Caco-2 (cell line): ENCODE results near the gene USP6. TPM values are rescaled to one million over a fixed set of nuclear protein-coding genes. Genes with fewer than 3 reads are reported as not detected.

Experiments
- BruUV-seq: library from RNA; stranded (reverse); fragments of 400-500 nt; replicated peaks from 2 replicates; lab custom pipeline; 2021; lab: Mats Ljungman, UMichigan
- CTCF ChIA-PET: fragments of 300-600 bp; sonication (Branson Sonifier 250); formaldehyde crosslinking; loops from one replicate; lab custom pipeline; 2022; ENCODE audit warnings: antibody characterized with exemption; lab: Charles Lee
- POLR2A ChIA-PET: fragments of 300-600 bp; sonication (Branson Sonifier 250); formaldehyde crosslinking; loops from one replicate; lab custom pipeline; 2022; ENCODE audit warnings: antibody characterized with exemption; lab: Charles Lee
- DNase-seq, 2 experiments: peaks; one replicate each; pipeline versions ENCODE4 v3.0.0 to v3.0.0-alpha.2; 2020 to 2022
- H3K27me3 ChIP-seq: replicated peaks from 2 replicates; pipeline ENCODE4 v1.6.0; 2011; ENCODE audit warnings: low read length; ENCODE audit not compliant: control insufficient read depth, insufficient read depth
- H3K36me3 ChIP-seq: 2 replicates; pipeline ENCODE4 v1.5.1; 2011; ENCODE audit warnings: low read length; ENCODE audit not compliant: control insufficient read depth, insufficient read depth
- H3K4me1 ChIP-seq: fragments of 250-450 bp; sonication (Bioruptor Pico); 2 replicates; pipeline ENCODE4 v1.5.1; 2020; ENCODE audit warnings: mild to moderate bottlenecking
- H3K4me3 ChIP-seq: 2 replicates; pipeline ENCODE4 v1.5.1; 2011; ENCODE audit warnings: low read depth, mild to moderate bottlenecking, control low read depth, low read length
- H3K9me3 ChIP-seq: fragments of 250-450 bp; sonication (Bioruptor Pico); 2 replicates; pipeline ENCODE4 v1.5.1; 2020; ENCODE audit warnings: mild to moderate bottlenecking, moderate library complexity
- H3K27ac Mint-ChIP-seq: one replicate; pipeline ENCODE4 v1.8.0; 2022; ENCODE audit warnings: mixed read lengths; ENCODE audit not compliant: unreplicated experiment
- H3K27me3 Mint-ChIP-seq: one replicate; pipeline ENCODE4 v1.8.0; 2022; ENCODE audit warnings: mixed read lengths; ENCODE audit not compliant: insufficient read depth, unreplicated experiment
- H3K36me3 Mint-ChIP-seq: one replicate; pipeline ENCODE4 v1.8.0; 2022; ENCODE audit warnings: mild to moderate bottlenecking, mixed read lengths; ENCODE audit not compliant: insufficient read depth, unreplicated experiment
- H3K4me1 Mint-ChIP-seq: one replicate; pipeline ENCODE4 v1.8.0; 2022; ENCODE audit warnings: low read depth, mixed read lengths; ENCODE audit not compliant: unreplicated experiment
- H3K4me3 Mint-ChIP-seq: one replicate; pipeline ENCODE4 v1.8.0; 2022; ENCODE audit warnings: mild to moderate bottlenecking, moderate library complexity, mixed read lengths; ENCODE audit not compliant: unreplicated experiment
- H3K9me3 Mint-ChIP-seq: one replicate; pipeline ENCODE4 v1.8.0; 2022; ENCODE audit warnings: mixed read lengths; ENCODE audit not compliant: unreplicated experiment
- CTCF ChIP-seq, 2 experiments: fragments of 200-600 bp in 1 of 2; IDR thresholded peaks; 1 replicate in 1 of 2; 2 replicates in 1 of 2; pipeline versions ENCODE4 v1.5.1 to v1.8.0; 2011 to 2022; ENCODE audit warnings: antibody characterized with exemption in 1 of 2, control low read depth in 1 of 2, inconsistent platforms in 1 of 2, low read depth in 1 of 2, low read length in 1 of 2, mild to moderate bottlenecking in 1 of 2, moderate library complexity in 1 of 2; ENCODE audit not compliant: insufficient read depth in 1 of 2, severe bottlenecking in 1 of 2, unreplicated experiment in 1 of 2
- intact Hi-C: fragments of 100-400 bp; cut with micrococcal nuclease; formaldehyde crosslinking; loops from one replicate; pipeline ENCODE4 v1.10.0; 2022; ENCODE audit not compliant: unreplicated experiment
- total RNA-seq: library from RNA; stranded (reverse); gene quantifications from 2 replicates; pipeline ENCODE4 v1.2.3, GENCODE V29; 2022

USP6 gene
- total RNA-seq, 1 experiment from 2014 or later: 0.16 TPM

- Mint-ChIP-seq H3K4me1 (no peaks in the 10 kb centered on the region), H3K27ac (no peak overlapping the region), H3K36me3 (peaks cover 33% of the 10 kb centered on the region), H3K27me3 (no peaks in the 10 kb centered on the region), H3K9me3 (no peaks in the 10 kb centered on the region), H3K4me3 (peak overlapping the region; percentile 8)
- DNase-seq: no peak
- Histone ChIP-seq H3K4me1 (peaks cover 4% of the 10 kb centered on the region), H3K27me3 (no peaks in the 10 kb centered on the region), H3K9me3 (no peaks in the 10 kb centered on the region), H3K4me3 (no peak overlapping the region), H3K36me3 (no peaks in the 10 kb centered on the region)
- intact Hi-C loops: no loop called here
- CTCF ChIA-PET: no interaction called here
- POLR2A ChIA-PET: no interaction called here
- TF ChIP-seq CTCF (IDR thresholded peaks at IDR 0.05; ENCODE audit: insufficient read depth in 1 of 2, low read depth in 1 of 2, low read length in 1 of 2, severe bottlenecking in 1 of 2, unreplicated experiment in 1 of 2): no peak
- no TSS peak for BruUV-seq
Measured at GRCh38 chr17:5080591-5080990, 35.2 kb upstream of the USP6 start.

GRCh38 chr17:5092218-5093010, 23.4 kb upstream of the USP6 start:
- Histone ChIP-seq H3K4me1 (no peaks in the 10 kb centered on the region), H3K36me3 (peaks cover 1% of the 10 kb centered on the region; the same call in 1 of the 2 replicates), H3K27me3 (no peaks in the 10 kb centered on the region), H3K9me3 (peaks cover 6% of the 10 kb centered on the region; the same call in 1 of the 2 replicates), H3K4me3 (no peak overlapping the region)
- H3K4me1 Mint-ChIP-seq: no peaks in the 10 kb centered on the region
- POLR2A ChIA-PET: no interaction called here
- CTCF ChIA-PET: no interaction called here
- H3K36me3 Mint-ChIP-seq: peaks cover 36% of the 10 kb centered on the region
- no peaks in the 10 kb centered on the region for H3K27me3 Mint-ChIP-seq
- DNase-seq: no peak
- no peak overlapping the region for H3K4me3 Mint-ChIP-seq
- BruUV-seq: no TSS peak
- no peak for TF ChIP-seq CTCF (IDR thresholded peaks at IDR 0.05; ENCODE audit: insufficient read depth in 1 of 2, low read depth in 1 of 2, low read length in 1 of 2, severe bottlenecking in 1 of 2, unreplicated experiment in 1 of 2)
- intact Hi-C loops: no loop called here
- H3K27ac Mint-ChIP-seq: no peak overlapping the region
- peaks cover 48% of the 10 kb centered on the region for H3K9me3 Mint-ChIP-seq

GRCh38 chr17:5096731-5097100, 19.1 kb upstream of the USP6 start:
- Mint-ChIP-seq H3K27me3 (no peaks in the 10 kb centered on the region), H3K4me3 (no peak overlapping the region), H3K27ac (no peak overlapping the region), H3K36me3 (peaks cover 13% of the 10 kb centered on the region), H3K9me3 (peaks cover 25% of the 10 kb centered on the region), H3K4me1 (no peaks in the 10 kb centered on the region)
- Histone ChIP-seq H3K9me3 (peaks cover 6% of the 10 kb centered on the region; the same call in 1 of the 2 replicates), H3K4me1 (no peaks in the 10 kb centered on the region), H3K27me3 (no peaks in the 10 kb centered on the region), H3K4me3 (no peak overlapping the region), H3K36me3 (no peaks in the 10 kb centered on the region)
- CTCF ChIA-PET: no interaction called here
- POLR2A ChIA-PET: interaction anchor here (0.7 kb wide), 1 partner anchor 94 kb away, joined by 4 read pairs; no protein-coding TSS in a partner anchor
- no peak for DNase-seq
- intact Hi-C loops: no loop called here
- TF ChIP-seq CTCF (IDR thresholded peaks at IDR 0.05; ENCODE audit: insufficient read depth in 1 of 2, low read depth in 1 of 2, low read length in 1 of 2, severe bottlenecking in 1 of 2, unreplicated experiment in 1 of 2): no peak
- BruUV-seq: no TSS peak
